Loucy (cell line): ENCODE results near the gene CFAP97D2.

Source experiments
- H2AFZ ChIP-seq: fragments of 200-600 bp; sonication (generic); 2 replicates; pipeline ENCODE4 v1.6.0; 2016; ENCODE audit warnings: antibody characterized with exemption, mild to moderate bottlenecking, low read length, moderate library complexity
- H3F3A ChIP-seq: fragments of 200-600 bp; 2 replicates; pipeline ENCODE4 v1.6.0; 2016; ENCODE audit warnings: antibody characterized with exemption, low read depth, mild to moderate bottlenecking
- H3K27me3 ChIP-seq: fragments of 200-600 bp; sonication (generic); 2 replicates; pipeline ENCODE4 v1.6.1; 2014; ENCODE audit warnings: low read length, mild to moderate bottlenecking; ENCODE audit not compliant: insufficient read depth, poor library complexity, severe bottlenecking
- H3K36me3 ChIP-seq: fragments of 200-600 bp; sonication (generic); 2 replicates; pipeline ENCODE4 v1.6.1; 2016; ENCODE audit warnings: low read length; ENCODE audit not compliant: insufficient read depth
- H3K4me1 ChIP-seq: fragments of 200-600 bp; sonication (generic); 2 replicates; pipeline ENCODE4 v1.5.1; 2014; ENCODE audit warnings: low read length, mild to moderate bottlenecking; ENCODE audit not compliant: insufficient read depth, poor library complexity, severe bottlenecking
- H3K4me2 ChIP-seq: fragments of 200-600 bp; sonication (generic); 2 replicates; pipeline ENCODE4 v1.6.0; 2014; ENCODE audit warnings: antibody characterized with exemption, low read length, low read depth, mild to moderate bottlenecking; ENCODE audit not compliant: poor library complexity, severe bottlenecking
- H3K4me3 ChIP-seq: fragments of 200-600 bp; sonication (generic); 2 replicates; pipeline ENCODE4 v1.5.1; 2014; ENCODE audit warnings: low read length, mild to moderate bottlenecking, mixed read lengths; ENCODE audit not compliant: poor library complexity, severe bottlenecking
- H3K79me2 ChIP-seq: fragments of 200-600 bp; sonication (generic); 2 replicates; pipeline ENCODE4 v1.6.1; 2014; ENCODE audit warnings: low read length; ENCODE audit not compliant: insufficient read depth
- H3K9ac ChIP-seq: fragments of 200-600 bp; sonication (generic); 2 replicates; pipeline ENCODE4 v1.6.0; 2014; ENCODE audit warnings: mild to moderate bottlenecking, low read depth, low read length, moderate library complexity; ENCODE audit not compliant: poor library complexity, severe bottlenecking
- H3K9me2 ChIP-seq: fragments of 200-600 bp; sonication (generic); replicated peaks from 2 replicates; pipeline ENCODE4 v1.6.1; 2016; ENCODE audit warnings: low read depth, low read length, mixed read lengths
- H3K9me3 ChIP-seq: fragments of 200-600 bp; sonication (generic); 2 replicates; pipeline ENCODE4 v1.6.1; 2014; ENCODE audit warnings: mild to moderate bottlenecking, antibody characterized with exemption, low read length, low read depth; ENCODE audit not compliant: insufficient read depth
- H4K20me1 ChIP-seq: fragments of 200-600 bp; sonication (generic); 2 replicates; pipeline ENCODE4 v1.6.0; 2014; ENCODE audit warnings: antibody characterized with exemption, low read length, mild to moderate bottlenecking; ENCODE audit not compliant: insufficient read depth, poor library complexity, severe bottlenecking
- EZH2phosphoT487 ChIP-seq: fragments of 200-600 bp; IDR thresholded peaks from 2 replicates; pipeline ENCODE4 v1.6.1; 2018; ENCODE audit warnings: antibody characterized with exemption, mild to moderate bottlenecking, moderate library complexity, borderline replicate concordance
- TF ChIP-seq, protein P1 (sequence below): fragments of 200-600 bp; sonication (generic); conservative IDR thresholded peaks from 2 replicates; pipeline ENCODE4 v1.5.1; 2014; ENCODE audit warnings: mild to moderate bottlenecking, antibody characterized with exemption, low read length

CFAP97D2 gene

GRCh38 chr13:114135731-114136171, 43.3 kb upstream of the CFAP97D2 start:
- no peak overlapping the region for H3K4me3 ChIP-seq
- peaks cover 15% of the 10 kb centered on the region for H3K79me2 ChIP-seq
- peaks cover 4% of the 10 kb centered on the region for H4K20me1 ChIP-seq
- H3K9ac ChIP-seq, result no peak overlapping the region
- H3K4me1 ChIP-seq, result peaks cover 14% of the 10 kb centered on the region
- H3K9me2 ChIP-seq, result no peaks in the 10 kb centered on the region
- no peaks in the 10 kb centered on the region for H3K36me3 ChIP-seq
- H3F3A ChIP-seq, result peaks cover 30% of the 10 kb centered on the region
- H3K4me2 ChIP-seq, result no peak overlapping the region
- H2AFZ ChIP-seq, result no peak overlapping the region
- TF ChIP-seq, protein P1, sequence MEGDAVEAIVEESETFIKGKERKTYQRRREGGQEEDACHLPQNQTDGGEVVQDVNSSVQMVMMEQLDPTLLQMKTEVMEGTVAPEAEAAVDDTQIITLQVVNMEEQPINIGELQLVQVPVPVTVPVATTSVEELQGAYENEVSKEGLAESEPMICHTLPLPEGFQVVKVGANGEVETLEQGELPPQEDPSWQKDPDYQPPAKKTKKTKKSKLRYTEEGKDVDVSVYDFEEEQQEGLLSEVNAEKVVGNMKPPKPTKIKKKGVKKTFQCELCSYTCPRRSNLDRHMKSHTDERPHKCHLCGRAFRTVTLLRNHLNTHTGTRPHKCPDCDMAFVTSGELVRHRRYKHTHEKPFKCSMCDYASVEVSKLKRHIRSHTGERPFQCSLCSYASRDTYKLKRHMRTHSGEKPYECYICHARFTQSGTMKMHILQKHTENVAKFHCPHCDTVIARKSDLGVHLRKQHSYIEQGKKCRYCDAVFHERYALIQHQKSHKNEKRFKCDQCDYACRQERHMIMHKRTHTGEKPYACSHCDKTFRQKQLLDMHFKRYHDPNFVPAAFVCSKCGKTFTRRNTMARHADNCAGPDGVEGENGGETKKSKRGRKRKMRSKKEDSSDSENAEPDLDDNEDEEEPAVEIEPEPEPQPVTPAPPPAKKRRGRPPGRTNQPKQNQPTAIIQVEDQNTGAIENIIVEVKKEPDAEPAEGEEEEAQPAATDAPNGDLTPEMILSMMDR, result peak; percentile 19; the same call in 1 of the 2 replicates
- no peak for TF ChIP-seq EZH2phosphoT487
- H3K9me3 ChIP-seq, result no peaks in the 10 kb centered on the region
- no peaks in the 10 kb centered on the region for H3K27me3 ChIP-seq

DNA sequence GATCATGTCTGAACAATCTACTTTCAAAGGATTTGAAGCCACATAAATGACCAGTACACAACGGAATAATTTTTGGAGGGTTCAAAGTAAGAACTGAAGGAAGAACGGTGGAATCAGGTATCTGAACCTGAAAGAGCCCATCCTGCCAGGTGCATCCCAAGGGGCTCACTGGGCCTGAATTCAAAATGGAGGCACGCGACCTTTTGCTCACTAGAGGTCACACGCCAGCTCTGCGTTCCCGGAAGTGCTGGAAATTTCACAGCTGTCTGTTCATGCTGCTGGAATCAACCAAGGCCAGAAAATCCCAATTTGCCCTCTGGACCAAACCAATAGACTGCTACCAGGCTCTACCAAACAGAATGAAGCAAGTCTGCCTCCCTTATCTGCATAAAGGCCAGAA, 42.5 kb upstream of the CFAP97D2 start:
- H3K9ac ChIP-seq, result no peak overlapping the region
- TF ChIP-seq EZH2phosphoT487, result no peak
- TF ChIP-seq, protein P1, result no peak
- peaks cover 4% of the 10 kb centered on the region for H4K20me1 ChIP-seq
- no peak overlapping the region for H3K4me2 ChIP-seq
- no peak overlapping the region for H2AFZ ChIP-seq
- H3K27me3 ChIP-seq, result no peaks in the 10 kb centered on the region
- H3K36me3 ChIP-seq, result no peaks in the 10 kb centered on the region
- no peak overlapping the region for H3K4me3 ChIP-seq
- peaks cover 32% of the 10 kb centered on the region for H3F3A ChIP-seq
- H3K9me2 ChIP-seq, result no peaks in the 10 kb centered on the region
- H3K79me2 ChIP-seq, result peaks cover 7% of the 10 kb centered on the region
- peaks cover 15% of the 10 kb centered on the region for H3K4me1 ChIP-seq
- no peaks in the 10 kb centered on the region for H3K9me3 ChIP-seq

GRCh38 chr13:114140131-114140905, 38.7 kb upstream of the CFAP97D2 start:
- no peaks in the 10 kb centered on the region for H3K9me3 ChIP-seq
- H4K20me1 ChIP-seq, result no peaks in the 10 kb centered on the region
- TF ChIP-seq, protein P1, result no peak
- no peak for TF ChIP-seq EZH2phosphoT487
- H3K4me1 ChIP-seq, result peaks cover 49% of the 10 kb centered on the region
- peaks cover 17% of the 10 kb centered on the region for H3F3A ChIP-seq
- H2AFZ ChIP-seq, result peak overlapping the region; percentile 41
- peak overlapping the region; percentile 83 for H3K4me2 ChIP-seq
- H3K9ac ChIP-seq, result peak overlapping the region; percentile 51
- peak overlapping the region; percentile 61 for H3K4me3 ChIP-seq
- no peaks in the 10 kb centered on the region for H3K9me2 ChIP-seq
- H3K79me2 ChIP-seq, result no peaks in the 10 kb centered on the region
- H3K36me3 ChIP-seq, result no peaks in the 10 kb centered on the region
- H3K27me3 ChIP-seq, result no peaks in the 10 kb centered on the region
